H1 (cell line): ENCODE results near the gene MPV17L. TPM values are rescaled to one million over a fixed set of nuclear protein-coding genes. Genes with fewer than 3 reads are reported as not detected.

Experiments
- CTCF ChIA-PET: fragments of 300-600 bp; sonication (Branson Sonifier 250); formaldehyde crosslinking; loops from one replicate; lab custom pipeline; 2021; ENCODE audit not compliant: partially characterized antibody; lab: Charles Lee
- POLR2A ChIA-PET: fragments of 300-600 bp; sonication (Branson Sonifier 250); formaldehyde crosslinking; loops from one replicate; lab custom pipeline; 2021; ENCODE audit warnings: inconsistent platforms; ENCODE audit not compliant: partially characterized antibody; lab: Charles Lee
- DNase-seq, 2 experiments: peaks; one replicate each; pipeline versions ENCODE4 v3.0.0 to v3.0.0-alpha.2; 2010 to 2022; ENCODE audit warnings: low spot score in 2 of 2, low read depth in 1 of 2, mixed read lengths in 1 of 2
- FAIRE-seq: peaks from 2 replicates; lab custom pipeline; 2011; peaks lifted over from hg19 to GRCh38; lab: Jason Lieb, UNC
- H2AFZ ChIP-seq: 2 replicates; pipeline ENCODE4 v1.8.1; 2012; ENCODE audit warnings: low read length, inconsistent platforms
- H2AK5ac ChIP-seq: 2 replicates; pipeline ENCODE4 v1.6.1; 2013; ENCODE audit warnings: low read depth, low read length
- H2BK120ac ChIP-seq: replicated peaks from 2 replicates; pipeline ENCODE3; 2013; ENCODE audit warnings: low read depth, low read length, inconsistent platforms
- H2BK12ac ChIP-seq: 2 replicates; pipeline ENCODE4 v1.6.1; 2013; ENCODE audit warnings: low read depth, low read length
- H2BK15ac ChIP-seq: 2 replicates; pipeline ENCODE4 v1.6.1; 2013; ENCODE audit warnings: low read length
- H2BK20ac ChIP-seq: 2 replicates; pipeline ENCODE4 v1.6.1; 2013; ENCODE audit warnings: low read length
- H2BK5ac ChIP-seq: 2 replicates; pipeline ENCODE4 v1.6.1; 2013; ENCODE audit warnings: low read depth, low read length
- H3K14ac ChIP-seq: 2 replicates; pipeline ENCODE4 v1.6.1; 2013; ENCODE audit warnings: inconsistent platforms; ENCODE audit not compliant: insufficient read length
- H3K18ac ChIP-seq: 2 replicates; pipeline ENCODE4 v1.6.1; 2013; ENCODE audit warnings: low read length; ENCODE audit errors: extremely low read depth
- H3K23ac ChIP-seq: 2 replicates; pipeline ENCODE4 v1.6.1; 2013; ENCODE audit warnings: inconsistent platforms; ENCODE audit not compliant: insufficient read length
- H3K23me2 ChIP-seq: 2 replicates; pipeline ENCODE4 v1.6.1; 2013; ENCODE audit warnings: low read depth, low read length
- H3K27ac ChIP-seq: 2 replicates; pipeline ENCODE4 v1.6.1; 2011; ENCODE audit warnings: low read depth, low read length, inconsistent platforms
- H3K27me3 ChIP-seq, 4 experiments: replicated peaks in 1 of 4; 1 replicate in 1 of 4; 2 replicates in 3 of 4; pipeline versions ENCODE4 v1.6.1 to v1.8.1; 2011 to 2013; ENCODE audit warnings: low read length in 3 of 4, mild to moderate bottlenecking in 3 of 4, inconsistent platforms in 2 of 4, mixed read lengths in 2 of 4, moderate library complexity in 1 of 4; ENCODE audit not compliant: control insufficient read depth in 3 of 4, insufficient read depth in 3 of 4; ENCODE audit errors: extremely low read depth in 1 of 4
- H3K36me3 ChIP-seq, 4 experiments: 2 replicates each; pipeline versions ENCODE4 v1.6.1 to v1.8.1; 2011 to 2013; ENCODE audit warnings: mild to moderate bottlenecking in 4 of 4, low read length in 3 of 4, moderate library complexity in 2 of 4, control low read depth in 1 of 4, inconsistent platforms in 1 of 4; ENCODE audit not compliant: insufficient read depth in 4 of 4, control insufficient read depth in 2 of 4
- H3K4ac ChIP-seq: replicated peaks from 2 replicates; pipeline ENCODE3; 2013; ENCODE audit warnings: low read length, low read depth, mixed read lengths, inconsistent platforms; ENCODE audit not compliant: insufficient read length
- H3K4me1 ChIP-seq, 4 experiments: replicated peaks in 1 of 4; 1 replicate in 1 of 4; 2 replicates in 3 of 4; pipeline versions ENCODE4 v1.6.1 to v1.8.1; 2011 to 2013; ENCODE audit warnings: low read length in 3 of 4, inconsistent platforms in 2 of 4, mixed read lengths in 1 of 4; ENCODE audit not compliant: insufficient read depth in 4 of 4, control insufficient read depth in 3 of 4
- H3K4me2 ChIP-seq, 2 experiments: 2 replicates each; pipeline versions ENCODE4 v1.6.1 to v1.8.1; 2011 to 2013; ENCODE audit warnings: low read depth in 2 of 2, low read length in 2 of 2, control low read depth in 1 of 2, inconsistent platforms in 1 of 2, mild to moderate bottlenecking in 1 of 2; ENCODE audit not compliant: insufficient read depth in 1 of 2
- H3K4me3 ChIP-seq, 4 experiments: fragments of 200-600, 300-600 bp in 1 of 4; sonication (generic), shearing (Covaris generic), sonication (Bioruptor Twin) in 1 of 4; 2 replicates each; pipeline versions ENCODE4 v1.5.1 to v1.8.1; 2011 to 2016; ENCODE audit warnings: low read length in 4 of 4, low read depth in 3 of 4, control low read depth in 2 of 4, inconsistent platforms in 2 of 4, mild to moderate bottlenecking in 2 of 4, mixed read lengths in 1 of 4, moderate library complexity in 1 of 4; ENCODE audit not compliant: insufficient read depth in 2 of 4; ENCODE audit errors: extremely low read depth in 1 of 4
- H3K56ac ChIP-seq: replicated peaks from 2 replicates; pipeline ENCODE3; 2013; ENCODE audit warnings: low read depth, mild to moderate bottlenecking, mixed read lengths, low read length, inconsistent platforms; ENCODE audit not compliant: insufficient read length
- H3K79me1 ChIP-seq: 2 replicates; pipeline ENCODE4 v1.6.1; 2013; ENCODE audit warnings: low read depth, low read length, control low read depth
- H3K79me2 ChIP-seq, 2 experiments: 2 replicates each; pipeline versions ENCODE4 v1.6.1 to v1.8.1; 2012 to 2013; ENCODE audit warnings: low read length in 2 of 2, mild to moderate bottlenecking in 2 of 2, inconsistent platforms in 1 of 2; ENCODE audit not compliant: insufficient read depth in 2 of 2, control insufficient read depth in 1 of 2
- H3K9ac ChIP-seq, 4 experiments: replicated peaks in 1 of 4; 1 replicate in 1 of 4; 2 replicates in 3 of 4; pipeline versions ENCODE4 v1.6.1 to v1.8.1; 2011 to 2013; ENCODE audit warnings: low read depth in 3 of 4, low read length in 3 of 4, control low read depth in 2 of 4, mild to moderate bottlenecking in 2 of 4, moderate library complexity in 2 of 4, inconsistent platforms in 1 of 4; ENCODE audit errors: extremely low read depth in 1 of 4
- H3K9me3 ChIP-seq, 2 experiments: 2 replicates each; pipeline versions ENCODE4 v1.6.1 to v1.8.1; 2012 to 2013; ENCODE audit warnings: mild to moderate bottlenecking in 2 of 2, moderate library complexity in 2 of 2, control low read depth in 1 of 2, inconsistent platforms in 1 of 2, low read depth in 1 of 2, low read length in 1 of 2, mixed read lengths in 1 of 2; ENCODE audit not compliant: insufficient read depth in 2 of 2
- H4K20me1 ChIP-seq, 2 experiments: replicated peaks in 1 of 2; 2 replicates each; pipeline versions ENCODE3 to v1.8.1; 2011 to 2013; ENCODE audit warnings: inconsistent platforms in 2 of 2, low read length in 2 of 2, mild to moderate bottlenecking in 1 of 2; ENCODE audit not compliant: insufficient read depth in 2 of 2, control insufficient read depth in 1 of 2
- H4K5ac ChIP-seq: 2 replicates; pipeline ENCODE4 v1.6.1; 2013; ENCODE audit warnings: low read length, low read depth, mixed read lengths, inconsistent platforms; ENCODE audit not compliant: insufficient read length
- H4K8ac ChIP-seq: 2 replicates; pipeline ENCODE4 v1.8.0; 2013; ENCODE audit warnings: mild to moderate bottlenecking, moderate library complexity, low read length, inconsistent platforms; ENCODE audit not compliant: insufficient read depth; ENCODE audit errors: extremely low read depth
- H4K91ac ChIP-seq: replicated peaks from 2 replicates; pipeline ENCODE3; 2013; ENCODE audit warnings: low read length, mixed read lengths, inconsistent platforms; ENCODE audit not compliant: insufficient read length
- BCL11A ChIP-seq, 2 experiments: IDR thresholded peaks; one replicate each; pipeline ENCODE4 v1.6.1; 2011; ENCODE audit warnings: low read depth in 2 of 2, low read length in 2 of 2, mild to moderate bottlenecking in 2 of 2
- JUN ChIP-seq: IDR thresholded peaks from 2 replicates; pipeline ENCODE4 v1.6.1; 2011; ENCODE audit warnings: low read depth, mild to moderate bottlenecking, improper control_type of control experiment, low read length
- RNF2 ChIP-seq: fragments of 200-900, 300-1000 bp; sonication (generic); IDR thresholded peaks from 2 replicates; pipeline ENCODE4 v1.7.1; 2016; ENCODE audit warnings: borderline replicate concordance, low read depth, mild to moderate bottlenecking, antibody characterized with exemption, low read length; ENCODE audit not compliant: poor library complexity, severe bottlenecking; ENCODE audit errors: missing control alignments
- TAF1 ChIP-seq: IDR thresholded peaks from 2 replicates; pipeline ENCODE4 v1.6.1; 2011; ENCODE audit warnings: mild to moderate bottlenecking, low read depth, low read length
- TCF12 ChIP-seq: IDR thresholded peaks from 2 replicates; pipeline ENCODE4 v1.6.1; 2011; ENCODE audit warnings: low read depth, mild to moderate bottlenecking, low read length
- WGBS, 2 experiments: shearing (Covaris generic) in 1 of 2; methylation state at CpG; one replicate each; pipeline versions ENCODE4 v1.1.6 to v1.1.7; 2013 to 2015; ENCODE audit warnings: low lambda C conversion rate in 2 of 2, mixed read lengths in 2 of 2, inconsistent platforms in 1 of 2, low coverage in 1 of 2, missing lambda C conversion rate in 1 of 2; ENCODE audit not compliant: insufficient replicate concordance in 2 of 2, insufficient coverage in 1 of 2, insufficient read length in 1 of 2; ENCODE audit errors: extremely low coverage in 1 of 2, missing lambda C conversion rate in 1 of 2; 5-methylcytosine and 5-hydroxymethylcytosine counted together
- polyA plus RNA-seq, 7 experiments: library from polyadenylated mRNA; depleted of rRNA in 3 of 7; stranded (reverse) in 5 of 7; unstranded in 2 of 7; fragments of >200 nt in 5 of 7; fragments of 200-250 nt in 2 of 7; gene quantifications; 1 replicate in 5 of 7; 2 replicates in 1 of 7; 4 replicates in 1 of 7; pipeline versions ENCODE4 v1.2.1 to v1.2.3, GENCODE V29; 2011 to 2013; ENCODE audit warnings: missing spikeins in 2 of 7, mixed read lengths in 2 of 7
- total RNA-seq: library from RNA; stranded (reverse); fragmentation: NEBNext Ultra II Directional; extraction: Animal tissue kit (Norgen Biotek cat#: 25700); gene quantifications from 2 replicates; pipeline ENCODE4 v1.2.1, GENCODE V29; 2021

The MPV17L gene
- total and polyA plus RNA-seq, 2 of the 8 experiments (the other 6 are each of a cell fraction or from before 2014, with no cell fraction given) = 6.7 to 8.2 TPM

DNA sequence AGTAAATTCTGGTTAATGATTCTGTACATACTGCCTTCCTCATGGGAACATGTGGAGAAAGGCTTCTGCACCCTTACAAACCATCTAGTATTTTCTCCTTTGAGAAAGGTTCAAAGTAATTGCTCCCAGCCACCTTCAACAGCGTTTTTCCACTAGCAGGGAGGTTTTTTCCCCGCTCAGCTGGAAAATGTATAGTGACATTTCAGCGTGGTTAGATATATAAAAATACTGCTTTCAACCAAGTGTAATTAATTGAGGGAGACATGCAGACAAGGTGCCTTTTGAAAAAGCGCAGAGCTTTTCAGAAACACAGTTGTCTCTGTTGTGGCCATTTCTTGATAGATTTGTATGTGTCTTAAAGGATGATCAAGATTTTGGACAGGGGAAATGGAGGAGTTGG is 44.0 kb downstream of the MPV17L start:
- Histone ChIP-seq H4K91ac (no peak overlapping the region), H2AFZ (no peak overlapping the region), H4K20me1 (peaks cover 1 to 2% of the 10 kb centered on the region in 2 experiments), H2BK5ac (no peak overlapping the region), H2BK20ac (no peak overlapping the region), H3K4ac (no peak overlapping the region), H3K23me2 (peaks cover 11% of the 10 kb centered on the region; the same call in 1 of the 2 replicates), H4K8ac (no peak overlapping the region), H3K4me3 (no peak overlapping the region), H3K14ac (no peak overlapping the region), H3K9me3 (no peaks in the 10 kb centered on the region), H3K18ac (no peak overlapping the region), H3K4me2 (no peak overlapping the region), H4K5ac (no peak overlapping the region), H3K79me2 (peaks cover 0 to 10% of the 10 kb centered on the region in 2 experiments; a peak in 1 of 4 replicates), H3K23ac (no peak overlapping the region), H3K27me3 (peaks cover 0 to 9% (median 4%) of the 10 kb centered on the region in 4 experiments; a peak in 2 of 7 replicates), H3K4me1 (0 out of 7 replicates have a peak, but pooled peaks cover 0 to 3% (median 0%) of the 10 kb centered on the region in 4 experiments), H3K36me3 (no peaks in the 10 kb centered on the region), H2BK12ac (no peak overlapping the region), H2BK120ac (no peak overlapping the region), H3K56ac (no peak overlapping the region), H3K79me1 (no peaks in the 10 kb centered on the region), H2AK5ac (no peak overlapping the region), H3K9ac (no peak overlapping the region), H2BK15ac (no peak overlapping the region), H3K27ac (no peak overlapping the region)
- no peak for TF ChIP-seq TCF12
- TF ChIP-seq TAF1 = no peak
- no peak for TF ChIP-seq BCL11A (IDR thresholded peaks at IDR 0.05; ENCODE audit: low read depth in 2 of 2, low read length in 2 of 2)
- no peak for TF ChIP-seq JUN
- TF ChIP-seq RNF2 = no peak
- 87% methylated on average over 4 of the region's 4 CpGs; no CpG with 5 or more reads in 1 of the 2 experiments for WGBS, 2 experiments
- POLR2A ChIA-PET = interaction anchor here (0.6 kb wide), 1 partner anchor 180 kb away, joined by 4 read pairs; no protein-coding TSS in a partner anchor
- no peak for FAIRE-seq
- CTCF ChIA-PET = interaction anchor here (1.7 kb wide), 1 partner anchor 111 kb away, joined by 3 read pairs; no protein-coding TSS in a partner anchor
- DNase-seq = no peak
